Measurements from ENCODE around the gene VBP1. TPM values are rescaled to one million over a fixed set of nuclear protein-coding genes. Genes with fewer than 3 reads are reported as not detected.

Gene VBP1
- total RNA-seq, 2 donors from 2014 or later: 20.8 to 32.2 TPM

DNA sequence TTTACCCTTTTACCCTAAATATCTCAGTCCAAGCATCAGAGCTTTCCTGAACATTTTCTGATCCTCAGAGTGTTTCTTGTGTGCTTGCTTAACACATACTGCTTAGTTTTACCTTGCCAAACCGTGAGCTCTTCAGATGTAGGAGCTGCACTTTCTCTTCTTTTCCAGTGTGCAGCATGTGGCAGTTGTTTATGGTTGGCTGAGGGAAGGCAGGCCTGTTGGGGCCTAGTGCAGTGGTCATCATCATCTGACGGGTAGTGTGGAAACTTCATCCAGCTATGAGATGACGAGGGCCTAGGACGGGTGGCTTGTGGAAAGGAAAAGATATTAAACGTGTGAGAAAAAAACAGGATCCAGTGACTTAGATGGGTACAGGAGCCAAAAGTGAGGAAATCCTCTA lies 21.5 kb downstream of the VBP1 start:
- Histone ChIP-seq H3K4me1 (replicated peaks) (no peaks in the 10 kb centered on the region), H3K27me3 (replicated peaks; ENCODE audit: insufficient read depth) (no peaks in the 10 kb centered on the region), H3K4me3 (no peak overlapping the region), H3K9me3 (no peaks in the 10 kb centered on the region), H3K36me3 (no peaks in the 10 kb centered on the region), H3K27ac (no peak overlapping the region)
- TF ChIP-seq, protein P1, sequence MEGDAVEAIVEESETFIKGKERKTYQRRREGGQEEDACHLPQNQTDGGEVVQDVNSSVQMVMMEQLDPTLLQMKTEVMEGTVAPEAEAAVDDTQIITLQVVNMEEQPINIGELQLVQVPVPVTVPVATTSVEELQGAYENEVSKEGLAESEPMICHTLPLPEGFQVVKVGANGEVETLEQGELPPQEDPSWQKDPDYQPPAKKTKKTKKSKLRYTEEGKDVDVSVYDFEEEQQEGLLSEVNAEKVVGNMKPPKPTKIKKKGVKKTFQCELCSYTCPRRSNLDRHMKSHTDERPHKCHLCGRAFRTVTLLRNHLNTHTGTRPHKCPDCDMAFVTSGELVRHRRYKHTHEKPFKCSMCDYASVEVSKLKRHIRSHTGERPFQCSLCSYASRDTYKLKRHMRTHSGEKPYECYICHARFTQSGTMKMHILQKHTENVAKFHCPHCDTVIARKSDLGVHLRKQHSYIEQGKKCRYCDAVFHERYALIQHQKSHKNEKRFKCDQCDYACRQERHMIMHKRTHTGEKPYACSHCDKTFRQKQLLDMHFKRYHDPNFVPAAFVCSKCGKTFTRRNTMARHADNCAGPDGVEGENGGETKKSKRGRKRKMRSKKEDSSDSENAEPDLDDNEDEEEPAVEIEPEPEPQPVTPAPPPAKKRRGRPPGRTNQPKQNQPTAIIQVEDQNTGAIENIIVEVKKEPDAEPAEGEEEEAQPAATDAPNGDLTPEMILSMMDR (IDR thresholded peaks at IDR 0.05): no peak
- no peak for DNase-seq (ENCODE audit: low spot score)
- intact Hi-C loops (cut with DNase I): no loop called here
- 95% methylated on average over 5 of the region's 5 CpGs for WGBS

DNA sequence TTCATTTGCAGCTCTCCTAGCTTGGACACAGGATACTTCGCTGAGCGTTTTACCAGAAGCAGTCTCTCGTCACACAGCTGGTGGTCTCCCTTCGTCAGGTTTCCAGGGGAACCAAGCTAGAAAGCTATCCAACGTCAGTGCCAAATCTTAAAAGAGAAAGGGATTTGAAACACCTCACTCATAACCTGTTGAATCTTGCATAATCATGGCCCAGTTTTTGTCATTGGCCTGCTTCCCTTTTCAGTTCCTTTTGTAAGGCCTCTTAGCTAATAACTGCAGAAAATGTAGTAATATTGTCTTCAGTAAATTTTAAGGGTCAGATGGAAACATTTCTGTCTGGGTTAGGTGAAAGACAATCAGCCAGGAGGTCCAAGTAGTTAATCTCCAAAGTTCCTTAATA lies 26.0 kb downstream of the VBP1 start:
- 43% methylated on average over 5 of the region's 5 CpGs for WGBS
- no peaks in the 10 kb centered on the region for H3K4me1 ChIP-seq (replicated peaks)
- H3K27ac ChIP-seq: no peak overlapping the region
- TF ChIP-seq POLR2AphosphoS5 (IDR thresholded peaks at IDR 0.05) (no peak), POLR2A (IDR thresholded peaks at IDR 0.05) (no peak)
- TF ChIP-seq, protein P1 (IDR thresholded peaks at IDR 0.05): no peak
- intact Hi-C loops (cut with DNase I): no loop called here
- DNase-seq (ENCODE audit: low spot score): no peak
- H3K36me3 ChIP-seq: no peaks in the 10 kb centered on the region
- no peak overlapping the region for H3K4me3 ChIP-seq
- H3K27me3 ChIP-seq (replicated peaks; ENCODE audit: insufficient read depth): no peaks in the 10 kb centered on the region
- no peaks in the 10 kb centered on the region for H3K9me3 ChIP-seq

DNA sequence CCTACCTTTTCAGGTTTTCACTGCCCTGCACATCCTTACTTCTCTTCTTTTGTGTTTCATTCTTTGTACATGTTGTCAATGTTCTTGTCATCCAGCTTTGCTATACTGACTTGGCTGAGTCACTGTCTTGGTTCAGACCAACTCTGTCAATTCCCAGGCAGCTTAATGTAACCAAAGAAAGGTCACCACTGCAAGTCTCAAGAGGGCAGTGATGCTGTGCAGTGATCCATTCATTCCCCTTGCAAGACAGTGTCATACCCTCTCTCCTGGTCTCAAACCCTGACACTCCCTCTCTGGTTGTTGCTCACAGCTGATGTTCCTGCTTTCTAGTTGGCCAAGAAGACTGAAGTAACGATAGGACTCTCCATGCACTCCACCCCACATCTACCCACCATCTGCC lies 30.5 kb downstream of the VBP1 start:
- no peak for TF ChIP-seq POLR2AphosphoS5 (IDR thresholded peaks at IDR 0.05)
- TF ChIP-seq POLR2A (IDR thresholded peaks at IDR 0.05): no peak
- TF ChIP-seq, protein P1 (IDR thresholded peaks at IDR 0.05): no peak
- Histone ChIP-seq H3K36me3 (no peaks in the 10 kb centered on the region), H3K9me3 (no peaks in the 10 kb centered on the region), H3K4me3 (no peak overlapping the region), H3K27ac (no peak overlapping the region), H3K27me3 (replicated peaks; ENCODE audit: insufficient read depth) (no peaks in the 10 kb centered on the region), H3K4me1 (replicated peaks) (no peaks in the 10 kb centered on the region)
- 87% methylated on average over 1 of the region's 1 CpG for WGBS
- intact Hi-C loops (cut with DNase I): no loop called here
- DNase-seq (ENCODE audit: low spot score): no peak

DNA sequence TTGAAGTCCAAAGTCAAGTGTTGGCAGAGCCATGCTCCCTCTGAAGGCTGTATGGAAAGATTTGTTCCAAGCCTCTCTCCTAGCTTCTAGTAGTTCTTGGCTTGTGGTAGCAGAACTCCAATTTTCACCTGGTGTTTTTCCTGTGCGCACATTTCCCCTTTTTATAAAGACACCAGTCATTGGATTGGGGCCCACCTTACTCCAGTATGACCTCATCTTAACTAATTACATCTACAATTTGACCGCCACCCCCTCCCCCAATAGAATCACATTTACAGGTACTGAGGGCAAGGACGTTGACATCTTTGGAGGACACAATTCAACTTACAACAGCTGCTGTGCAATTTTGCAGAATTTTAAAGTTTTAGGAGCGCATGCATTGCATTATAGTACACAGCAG lies 31.2 kb downstream of the VBP1 start:
- Histone ChIP-seq H3K36me3 (no peaks in the 10 kb centered on the region), H3K4me3 (no peak overlapping the region), H3K27ac (no peak overlapping the region), H3K27me3 (replicated peaks; ENCODE audit: insufficient read depth) (no peaks in the 10 kb centered on the region), H3K4me1 (replicated peaks) (no peaks in the 10 kb centered on the region), H3K9me3 (no peaks in the 10 kb centered on the region)
- DNase-seq (ENCODE audit: low spot score): no peak
- TF ChIP-seq POLR2AphosphoS5 (IDR thresholded peaks at IDR 0.05): no peak
- TF ChIP-seq, protein P1 (IDR thresholded peaks at IDR 0.05): no peak
- TF ChIP-seq POLR2A (IDR thresholded peaks at IDR 0.05): no peak
- intact Hi-C loops (cut with DNase I): no loop called here
- 93% methylated on average over 4 of the region's 4 CpGs for WGBS

DNA sequence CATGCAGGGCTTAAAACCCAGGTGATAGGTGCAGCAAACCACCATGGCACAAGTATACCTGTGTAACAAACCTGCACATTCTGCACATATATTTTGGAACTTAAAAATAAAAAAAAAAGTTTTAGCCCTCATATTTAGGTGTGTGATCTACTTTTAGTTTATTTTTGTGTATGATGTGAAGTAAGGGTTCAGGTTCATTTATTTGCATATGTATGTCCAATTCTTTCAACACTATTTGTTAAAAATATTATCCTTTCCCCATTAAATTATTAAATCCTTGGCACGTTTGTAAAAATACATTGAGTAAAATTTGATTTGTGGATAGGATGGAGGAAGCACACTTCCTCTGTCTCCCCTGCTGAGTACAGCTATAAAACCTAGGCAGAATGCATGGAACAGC lies 35.1 kb downstream of the VBP1 start:
- no peaks in the 10 kb centered on the region for H3K27me3 ChIP-seq (replicated peaks; ENCODE audit: insufficient read depth)
- DNase-seq (ENCODE audit: low spot score): no peak
- 41% methylated on average over 1 of the region's 1 CpG for WGBS

More for the DNA sequence above, 35.1 kb downstream of the VBP1 start:
- Histone ChIP-seq H3K9me3 (no peaks in the 10 kb centered on the region), H3K4me3 (no peak overlapping the region), H3K36me3 (no peaks in the 10 kb centered on the region), H3K27ac (no peak overlapping the region), H3K4me1 (replicated peaks) (no peaks in the 10 kb centered on the region)
- TF ChIP-seq POLR2AphosphoS5 (IDR thresholded peaks at IDR 0.05) (no peak), POLR2A (IDR thresholded peaks at IDR 0.05) (no peak)
- TF ChIP-seq, protein P1 (IDR thresholded peaks at IDR 0.05): no peak
- intact Hi-C loops (cut with DNase I): no loop called here
